Activated CD8-positive, alpha-beta memory T cell treated with anti-CD3 and anti-CD28 coated beads for 36 hours (primary cell): ENCODE measurements around the gene SFR1. TPM values are rescaled to one million over a fixed set of nuclear protein-coding genes. Genes with fewer than 3 reads are reported as not detected.

ENCODE experiments used
- CTCF ChIA-PET: fragments of 350-600 bp; sonication (Branson Sonifier 250); formaldehyde crosslinking; loops from one replicate; lab custom pipeline; 2021; ENCODE audit warnings: antibody characterized with exemption; lab: Charles Lee
- POLR2A ChIA-PET: fragments of 350-600 bp; sonication (Branson Sonifier 250); formaldehyde crosslinking; loops from one replicate; lab custom pipeline; 2021; ENCODE audit warnings: antibody characterized with exemption; lab: Charles Lee
- total RNA-seq, 2 experiments: library from RNA; stranded (reverse); gene quantifications; one replicate each; pipeline ENCODE4 v1.2.3, GENCODE V29; 2021

Gene SFR1
- total RNA-seq, 2 experiments from 2014 or later = 13.5 to 15.2 TPM

DNA sequence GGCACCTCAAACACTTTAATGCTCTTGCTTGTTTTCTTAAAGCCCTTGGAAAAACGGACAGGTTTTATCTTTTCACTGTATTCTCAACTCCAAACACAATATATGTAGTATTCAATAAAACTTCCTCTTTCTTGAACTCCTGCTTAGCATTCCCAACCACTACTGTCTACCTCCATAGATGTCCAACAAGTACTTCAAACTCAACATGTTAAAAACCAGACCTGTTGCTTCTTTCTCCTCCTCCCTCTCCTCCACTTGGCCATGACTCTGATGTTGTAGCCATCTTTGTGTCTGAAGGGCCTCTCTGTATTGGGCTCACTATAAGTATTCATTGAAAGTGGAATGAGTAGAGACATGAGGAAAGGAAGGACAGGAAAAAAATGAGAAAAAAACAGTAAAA, 20.1 kb upstream of the SFR1 start:
- ChIA-PET CTCF (no interaction called here), POLR2A (no interaction called here)

DNA sequence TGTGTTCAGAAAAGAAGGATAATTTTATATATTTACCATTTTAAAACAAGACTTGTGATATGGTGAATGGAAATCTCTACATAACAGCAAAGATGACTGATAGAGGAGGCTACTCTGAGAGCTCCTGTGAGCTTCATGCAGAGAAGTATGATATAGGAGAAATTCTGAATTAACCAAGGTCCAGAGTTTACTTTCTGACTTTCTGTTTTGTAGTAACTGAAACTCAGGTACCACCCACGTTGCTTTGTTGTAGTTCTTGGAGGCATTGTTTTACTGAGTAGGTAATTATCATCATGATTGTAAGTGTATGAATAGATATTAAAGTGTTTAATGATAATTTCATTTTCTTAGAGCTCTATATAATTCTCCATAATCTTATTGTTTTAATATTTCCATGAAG, 18.0 kb upstream of the SFR1 start:
- CTCF ChIA-PET = interaction anchor here (0.9 kb wide), 1 partner anchor 121 kb away, joined by 3 read pairs; no protein-coding TSS in a partner anchor
- POLR2A ChIA-PET = no interaction called here

DNA sequence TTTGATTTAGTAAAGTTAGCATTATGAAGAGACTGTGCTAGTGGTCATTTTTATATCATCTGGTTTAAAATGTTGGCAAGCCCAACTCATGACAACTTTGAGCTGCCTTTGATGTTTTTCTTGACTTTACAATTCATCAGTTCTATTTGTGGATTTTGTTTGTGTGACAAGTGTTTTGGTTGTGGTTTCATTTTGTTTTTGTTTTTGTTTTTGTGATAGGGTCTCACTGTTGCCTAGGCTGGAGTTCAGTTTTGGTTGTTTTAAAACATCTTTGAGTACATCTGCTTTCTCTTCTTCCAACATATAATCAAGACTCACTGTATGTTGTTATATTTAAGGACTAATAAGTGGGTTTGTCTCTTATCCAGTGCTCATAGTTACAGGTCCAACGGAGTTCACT, 17.6 kb upstream of the SFR1 start:
- POLR2A ChIA-PET = no interaction called here

DNA sequence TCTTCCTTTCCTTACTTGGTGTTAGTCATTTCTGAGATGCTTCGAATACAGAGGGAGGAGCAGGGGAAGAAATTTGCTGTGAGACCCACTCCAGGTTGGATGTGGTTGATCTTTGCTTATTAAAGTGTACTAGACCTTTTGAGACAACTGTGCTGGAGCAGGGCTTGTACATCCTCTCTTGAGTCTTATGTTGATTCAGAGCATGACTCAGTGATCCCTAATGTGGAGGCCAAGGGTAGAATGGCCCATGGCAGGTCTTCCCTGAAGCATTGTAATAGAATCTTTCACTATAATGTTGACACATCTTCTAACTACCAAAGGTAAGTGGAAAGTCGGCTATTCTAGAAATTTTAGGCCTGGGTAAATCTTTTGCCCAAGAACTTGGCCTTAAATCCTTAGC, 17.0 kb upstream of the SFR1 start:
- CTCF ChIA-PET = no interaction called here

More for the DNA sequence above, 17.6 kb upstream of the SFR1 start:
- CTCF ChIA-PET = no interaction called here

DNA sequence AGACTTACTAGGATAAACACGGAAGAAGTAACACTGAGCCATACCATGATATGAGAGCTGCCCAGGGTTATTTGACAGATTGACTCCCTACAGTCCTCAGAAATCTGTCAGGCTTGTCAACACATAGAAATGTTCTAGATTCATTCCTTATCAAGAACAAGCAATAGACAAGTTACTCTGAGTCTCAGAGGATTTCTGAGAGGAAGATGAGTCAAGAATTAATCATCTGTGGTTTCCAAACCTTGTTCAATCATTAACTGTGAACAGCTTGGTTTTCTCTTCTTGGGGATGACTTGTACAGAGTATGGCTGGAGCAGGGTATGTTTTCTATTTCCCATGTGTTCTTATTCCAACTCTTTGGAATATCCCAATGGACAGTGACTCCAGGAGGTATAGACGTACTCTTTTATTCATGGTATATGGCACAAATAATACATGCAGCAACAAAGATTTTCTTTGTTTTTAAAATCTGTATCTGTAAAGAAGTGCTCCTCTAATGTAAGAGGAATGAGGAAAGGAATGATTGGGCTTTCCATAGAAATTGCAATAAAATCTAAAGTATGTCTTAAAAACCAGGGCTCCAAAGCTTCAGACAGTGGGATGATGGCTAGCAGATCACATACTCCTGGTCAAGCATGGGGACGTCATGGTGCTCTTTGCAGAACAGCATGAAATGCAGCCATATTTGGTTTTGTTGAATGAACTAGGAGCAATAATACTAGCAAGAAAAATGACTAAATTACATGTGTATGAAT, 11.9 kb upstream of the SFR1 start:
- CTCF ChIA-PET = interaction anchor here (0.6 to 1.3 kb wide), 3 partner anchors 10 to 222 kb away, joined by 3 read pairs; partner anchors contain the start of gene SFR1
- POLR2A ChIA-PET = interaction anchor here (0.6 kb wide), 1 partner anchor 12 kb away, joined by 3 read pairs; the partner anchor contains the start of gene SFR1

More for the DNA sequence above, 17.0 kb upstream of the SFR1 start:
- POLR2A ChIA-PET = no interaction called here

DNA sequence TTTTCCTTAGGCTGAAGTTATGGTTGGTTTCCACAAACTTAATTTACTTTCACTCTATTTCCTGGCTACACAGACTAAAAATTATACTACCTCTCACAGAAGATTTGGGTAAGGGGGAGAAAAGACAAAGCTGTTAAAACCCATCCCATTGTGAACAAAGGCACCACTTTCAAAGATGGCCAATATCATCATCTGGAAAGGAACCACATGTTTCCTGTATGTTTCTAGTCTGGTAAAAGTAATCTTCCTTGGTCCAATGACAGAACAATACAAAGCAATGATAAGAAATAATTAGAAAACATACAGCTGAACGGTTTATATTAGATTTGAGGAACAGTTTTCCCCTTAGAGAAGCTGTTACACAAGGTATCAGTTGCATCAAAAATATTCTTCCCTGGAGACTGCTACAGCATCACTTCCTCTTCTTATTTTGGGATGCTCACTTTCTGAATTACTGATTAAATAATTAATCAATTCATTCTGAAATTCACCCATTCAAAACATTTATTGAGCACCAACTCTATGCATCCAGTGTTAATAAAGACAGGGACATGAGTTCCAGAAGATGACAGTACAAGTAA, 8.5 kb upstream of the SFR1 start:
- ChIA-PET POLR2A (no interaction called here), CTCF (no interaction called here)

DNA sequence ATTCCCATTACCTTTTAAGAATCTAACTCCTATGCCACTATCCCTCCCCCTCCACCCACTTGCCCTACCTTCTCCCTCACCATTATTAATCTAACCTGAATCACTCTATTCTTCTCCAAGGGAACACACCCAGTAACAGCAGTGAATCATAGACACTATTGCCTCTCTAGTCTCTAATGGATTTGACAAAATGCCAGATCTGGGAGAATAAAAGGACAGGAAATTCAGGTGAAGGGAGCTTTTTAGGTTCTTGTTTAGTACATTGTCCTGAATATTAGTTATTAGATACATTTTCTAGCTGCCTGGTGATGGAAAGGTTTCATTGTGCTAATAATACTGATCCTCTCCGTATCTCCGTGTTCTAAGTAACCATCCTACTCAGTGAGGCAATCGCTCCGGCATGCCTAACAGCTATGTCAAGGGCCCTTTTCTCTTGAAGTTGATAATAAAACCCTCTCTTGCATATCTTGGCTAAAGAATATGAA, 4.1 kb upstream of the SFR1 start:
- POLR2A ChIA-PET = no interaction called here
- CTCF ChIA-PET = no interaction called here

DNA sequence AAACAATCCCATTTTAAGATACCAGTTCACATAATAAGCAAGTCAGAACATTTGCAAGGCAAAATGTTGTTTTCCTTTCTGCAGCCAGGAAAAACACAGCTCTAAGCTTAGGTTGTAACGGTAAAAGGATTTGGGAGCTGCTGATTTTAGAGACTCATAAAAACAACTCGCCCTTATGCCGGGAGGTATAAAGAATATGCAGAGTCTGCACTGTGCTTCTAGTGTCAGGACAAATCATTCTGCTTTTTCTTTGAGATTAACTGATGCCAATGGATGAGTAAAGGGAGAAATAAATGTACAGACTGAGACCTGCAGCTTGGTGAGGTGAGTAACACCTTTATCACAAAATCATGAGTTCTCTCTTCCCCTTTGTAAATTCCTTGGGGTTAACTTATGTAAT, 2.0 kb upstream of the SFR1 start:
- CTCF ChIA-PET = interaction anchor here (1.2 kb wide), 1 partner anchor 10 kb away, joined by 3 read pairs; no protein-coding TSS in a partner anchor
- POLR2A ChIA-PET = no interaction called here

DNA sequence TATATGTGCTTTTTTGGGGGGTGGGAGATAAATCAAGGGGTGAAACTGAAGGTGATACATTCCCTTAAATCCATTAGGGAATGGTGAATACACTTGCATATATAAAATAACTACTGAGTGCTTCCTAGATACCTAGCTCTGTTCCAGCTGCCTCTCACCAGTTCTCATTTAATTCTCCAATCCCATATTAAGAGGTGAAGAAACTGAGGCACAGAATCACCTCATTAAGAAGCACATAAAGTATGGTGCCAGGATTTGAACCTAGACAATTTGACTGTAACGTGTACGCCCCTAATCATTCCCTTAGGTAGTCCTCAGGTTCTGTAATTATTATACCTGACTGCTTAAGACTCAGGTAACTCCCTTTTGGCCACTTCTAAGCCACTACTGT, 1.5 kb upstream of the SFR1 start:
- POLR2A ChIA-PET = interaction anchor here (0.6 to 1.9 kb wide), 3 partner anchors 103 to 230 kb away, joined by 4 to 7 read pairs (median 4); no protein-coding TSS in a partner anchor

DNA sequence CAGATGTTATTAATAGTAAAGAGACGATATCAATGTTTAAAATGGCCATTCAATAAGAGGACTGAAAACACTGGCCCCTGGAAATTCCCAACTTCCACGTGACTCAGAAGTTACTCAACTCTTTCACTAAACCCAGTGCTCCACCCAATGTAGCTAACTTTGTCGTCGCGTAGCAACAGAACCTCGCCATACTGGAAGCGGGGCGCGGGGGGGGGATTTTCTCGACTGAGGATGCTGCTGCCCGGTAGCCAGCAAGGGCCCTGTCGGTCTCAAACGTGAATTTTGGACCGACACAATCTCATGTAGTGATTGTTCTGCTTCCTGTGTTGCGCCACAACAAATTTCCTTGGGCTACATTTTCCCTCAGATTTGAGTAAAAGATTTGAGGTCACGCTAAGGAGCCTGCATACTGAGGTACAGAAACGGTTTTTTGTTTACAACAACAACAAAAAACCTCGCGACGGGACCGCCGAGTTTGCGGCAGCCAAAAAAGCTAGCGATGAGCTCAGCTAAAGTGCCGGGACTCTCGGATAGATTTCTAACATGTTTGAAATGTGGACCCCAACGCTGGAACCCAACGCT, 977 bp upstream of the SFR1 start:
- POLR2A ChIA-PET = interaction anchor here (0.6 to 2.0 kb wide), 8 partner anchors 103 to 233 kb away, joined by 3 to 7 read pairs (median 4); no protein-coding TSS in a partner anchor
- CTCF ChIA-PET = interaction anchor here (0.6 to 1.6 kb wide), 5 partner anchors 11 to 233 kb away, joined by 3 to 8 read pairs (median 4); no protein-coding TSS in a partner anchor

More for the DNA sequence above, 1.5 kb upstream of the SFR1 start:
- CTCF ChIA-PET = interaction anchor here (0.6 to 1.6 kb wide), 3 partner anchors 11 to 232 kb away, joined by 3 to 8 read pairs (median 4); no protein-coding TSS in a partner anchor

DNA sequence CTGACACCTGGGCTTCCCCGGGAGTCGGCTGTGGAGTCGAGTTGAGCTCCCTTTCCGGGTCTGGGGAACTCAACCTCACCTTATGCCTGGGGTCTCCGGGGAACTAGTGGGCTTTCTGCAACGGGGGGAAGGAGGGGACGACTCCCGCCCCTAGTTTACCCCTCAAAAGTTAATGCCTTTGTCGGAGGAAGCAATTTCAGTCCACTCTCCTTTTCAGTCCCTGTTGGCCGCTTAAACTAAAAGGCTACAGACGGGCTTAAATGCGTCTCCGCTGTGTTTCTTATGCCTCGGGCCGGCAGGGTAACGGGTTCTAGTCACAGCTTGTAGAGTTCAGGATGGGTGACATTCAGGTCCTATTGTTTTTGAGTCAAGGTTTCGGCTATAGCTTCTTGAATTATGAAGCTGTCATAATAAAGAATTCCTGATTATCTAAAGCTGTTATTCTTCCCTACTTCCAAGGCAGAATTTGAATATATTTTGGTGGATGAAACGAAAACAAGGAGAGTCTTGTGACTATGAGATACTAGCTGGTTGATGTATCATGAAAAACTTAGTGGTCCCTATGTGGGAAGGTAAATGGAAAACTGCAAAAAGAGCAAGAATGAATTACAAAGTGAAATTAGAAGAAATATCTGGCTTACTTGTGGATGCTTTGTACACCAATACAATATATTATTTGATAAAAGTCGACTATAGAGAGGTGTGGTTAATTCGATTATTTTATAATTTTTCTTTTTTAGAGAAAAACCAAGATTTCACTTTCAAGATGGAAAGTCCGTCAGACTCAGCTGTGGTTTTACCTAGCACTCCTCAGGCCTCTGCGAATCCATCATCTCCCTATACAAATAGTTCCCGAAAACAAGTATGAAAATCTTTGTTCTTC, 495 bp downstream of the SFR1 start:
- ChIA-PET POLR2A (interaction anchor here (0.5 to 2.0 kb wide), 10 partner anchors 13 to 235 kb away, joined by 3 to 7 read pairs (median 3); partner anchors contain the start of gene STN1), CTCF (interaction anchor here (0.8 to 1.3 kb wide), 5 partner anchors 13 to 234 kb away, joined by 3 to 5 read pairs (median 4); no protein-coding TSS in a partner anchor)

DNA sequence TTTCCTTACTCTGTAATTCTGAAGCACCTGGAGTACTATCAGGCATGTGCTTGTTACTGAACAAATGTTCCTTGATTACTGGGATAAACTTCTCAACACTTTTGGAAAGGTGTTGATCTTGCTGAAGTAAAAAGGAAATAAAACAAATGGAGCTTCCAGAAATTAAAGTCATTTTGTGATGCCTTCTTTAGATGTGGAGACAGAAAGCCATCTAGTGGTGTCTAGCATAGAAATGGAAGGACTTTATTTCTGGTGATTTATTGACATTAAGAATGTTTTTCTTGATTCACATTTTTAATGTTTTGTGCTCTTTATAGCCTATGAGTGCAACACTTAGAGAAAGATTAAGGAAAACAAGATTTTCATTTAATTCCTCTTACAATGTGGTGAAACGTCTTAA, 1.4 kb downstream of the SFR1 start:
- CTCF ChIA-PET = interaction anchor here (0.6 kb wide), 1 partner anchor 215 kb away, joined by 3 read pairs; no protein-coding TSS in a partner anchor
- POLR2A ChIA-PET = no interaction called here

DNA sequence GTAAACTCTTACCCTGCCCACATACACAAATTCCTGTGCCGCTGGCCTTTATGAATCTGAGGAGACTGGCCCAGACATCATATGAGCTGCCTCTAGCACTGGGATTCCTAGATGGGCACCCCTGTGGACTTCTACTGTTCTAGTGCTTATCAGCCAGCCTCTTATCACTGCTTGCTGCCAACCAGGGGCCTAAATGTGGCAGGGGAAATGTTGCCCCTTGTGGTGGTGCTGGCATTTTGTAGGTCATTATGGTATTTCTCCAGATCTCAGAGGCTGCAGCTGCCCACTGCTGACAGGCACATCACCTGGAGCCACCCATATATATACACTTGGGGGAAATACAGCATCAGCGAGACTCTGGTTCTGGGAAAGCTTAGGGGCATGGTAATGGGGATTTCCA, 5.4 kb downstream of the SFR1 start:
- CTCF ChIA-PET = interaction anchor here (0.6 kb wide), 1 partner anchor 152 kb away, joined by 3 read pairs; no protein-coding TSS in a partner anchor
- POLR2A ChIA-PET = no interaction called here

DNA sequence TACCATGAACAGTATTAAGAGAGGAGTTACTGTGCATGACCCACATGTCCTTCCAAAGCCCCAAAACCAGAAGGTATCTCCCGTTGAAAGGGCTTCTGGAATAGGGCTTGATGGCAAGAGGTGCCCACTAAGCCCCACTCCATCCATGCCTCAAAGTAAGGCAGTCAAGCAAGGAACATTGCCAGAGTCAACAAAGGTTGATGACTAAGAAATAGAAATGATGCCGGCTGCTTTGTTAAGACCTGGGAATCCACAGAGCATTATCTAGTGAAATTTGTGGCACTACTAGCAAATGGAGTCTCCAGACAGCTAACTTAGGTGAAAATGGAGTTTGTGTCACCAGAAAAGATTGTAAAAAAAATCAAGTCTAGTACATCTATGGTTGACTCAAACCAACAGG, 6.2 kb downstream of the SFR1 start:
- CTCF ChIA-PET = no interaction called here
- POLR2A ChIA-PET = no interaction called here

DNA sequence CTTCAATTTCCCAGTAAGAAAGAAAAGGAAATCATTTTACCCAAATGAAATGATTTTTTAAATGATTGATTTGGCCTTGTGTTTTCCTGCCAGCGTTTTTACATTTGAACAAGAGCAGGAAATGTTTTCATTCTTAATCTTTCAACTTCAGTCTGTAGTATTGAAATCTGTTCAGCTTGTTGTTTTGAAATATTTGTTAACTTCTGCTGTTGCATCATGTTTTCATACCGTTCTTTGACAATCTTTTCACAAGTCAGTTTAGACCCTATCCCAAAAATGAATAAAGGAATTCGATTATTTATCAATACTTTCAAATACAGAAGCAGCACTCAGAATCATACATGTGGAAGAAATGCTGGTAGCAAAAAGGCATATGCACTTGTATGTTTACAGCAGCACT, 8.1 kb downstream of the SFR1 start:
- POLR2A ChIA-PET = no interaction called here

DNA sequence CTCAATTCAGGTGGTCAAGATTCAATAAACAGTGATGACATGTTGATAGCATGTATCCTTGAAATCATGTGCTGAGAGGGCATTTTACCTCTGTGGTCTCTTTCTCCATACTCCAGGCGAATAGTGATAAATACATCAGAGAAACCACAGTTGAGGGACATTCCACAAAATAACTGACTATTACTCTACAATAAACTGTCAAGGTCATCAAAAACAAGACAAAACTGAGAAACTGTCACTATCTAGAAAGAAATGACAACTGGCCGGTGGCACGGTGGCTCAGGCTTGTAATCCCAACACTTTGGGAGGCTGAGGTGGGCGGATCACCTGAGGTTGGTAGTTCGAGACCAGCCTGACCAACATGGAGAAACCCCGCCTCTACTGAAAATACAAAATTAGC, 16.2 kb downstream of the SFR1 start:
- CTCF ChIA-PET = no interaction called here
- POLR2A ChIA-PET = no interaction called here

More for the DNA sequence above, 8.1 kb downstream of the SFR1 start:
- CTCF ChIA-PET = no interaction called here

DNA sequence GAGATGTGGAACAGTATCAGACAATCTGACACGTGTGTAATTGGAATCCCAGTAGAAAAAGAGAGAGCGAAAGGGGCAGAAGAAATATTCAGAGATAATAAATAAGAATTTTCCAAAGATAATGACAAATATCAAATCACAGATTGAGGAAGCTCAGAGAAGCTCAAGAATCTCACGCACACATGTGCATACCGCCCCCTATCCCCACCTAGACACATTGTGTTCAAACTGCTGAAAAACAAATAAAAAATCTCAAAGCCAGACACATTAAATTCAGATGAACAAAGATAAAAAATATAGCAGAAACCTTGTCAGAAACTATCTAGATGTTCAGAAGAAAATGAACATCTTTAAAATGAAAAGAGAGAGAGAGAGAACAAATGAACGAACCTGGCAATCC, 17.2 kb downstream of the SFR1 start:
- POLR2A ChIA-PET = no interaction called here
- CTCF ChIA-PET = no interaction called here

DNA sequence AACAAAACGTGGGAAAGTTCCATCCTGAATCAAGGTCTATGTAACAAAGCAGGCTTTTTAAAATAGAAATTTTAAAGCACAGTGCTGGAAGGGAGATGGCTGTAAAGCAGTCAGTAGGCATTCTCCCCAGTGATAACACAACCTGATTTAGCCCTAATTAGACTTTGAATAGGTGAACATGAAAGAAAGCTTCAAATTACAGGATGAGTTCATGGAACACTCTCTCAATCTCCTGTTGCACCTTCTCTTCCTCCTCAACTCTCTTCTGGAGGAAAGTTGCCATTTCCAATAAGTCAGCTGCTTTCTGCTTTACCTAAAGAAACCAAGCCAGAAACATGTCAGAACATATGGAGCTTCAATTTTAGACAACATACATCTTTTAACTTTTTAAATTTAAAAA, 20.1 kb downstream of the SFR1 start:
- POLR2A ChIA-PET = no interaction called here
- CTCF ChIA-PET = no interaction called here

DNA sequence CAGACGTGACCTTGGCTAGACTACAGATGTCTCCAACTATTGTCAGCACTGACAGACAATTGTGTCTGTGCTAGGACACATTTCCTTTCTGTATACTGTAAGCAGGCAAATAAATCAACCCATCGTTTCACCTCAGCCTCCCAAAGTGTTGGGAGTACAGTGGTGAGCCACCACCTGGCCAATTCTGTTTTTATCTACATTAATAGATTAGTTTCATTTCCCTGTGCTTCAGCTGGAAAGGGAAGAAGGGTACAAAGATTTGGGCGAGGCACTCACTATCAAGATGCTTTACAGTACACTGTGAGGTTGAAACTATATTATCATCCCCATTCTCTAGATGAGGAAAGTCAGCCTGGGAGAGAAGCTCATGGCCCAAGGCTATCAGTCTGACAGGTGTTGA, 21.9 kb downstream of the SFR1 start:
- ChIA-PET POLR2A (no interaction called here), CTCF (no interaction called here)
